ENCODE data around the gene GALT.
A peak's percentile ranks its signal among the peaks of the same experiment; 100 is the strongest.
"Not testable (repeated sequence)": the region's sequence is repeated elsewhere in the genome, so short reads cannot be mapped to it uniquely, and the experiment has no call there.

Gene GALT

GRCh38 chr9:34635556-34635955 is 10.9 kb upstream of the GALT start:
- H2AFZ ChIP-seq, result no peak overlapping the region
- H3K9ac ChIP-seq, result no peak overlapping the region
- no peaks in the 10 kb centered on the region for H3K79me2 ChIP-seq
- H3K4me1 ChIP-seq, result peaks cover 5% of the 10 kb centered on the region
- H3K36me3 ChIP-seq (ENCODE audit: control insufficient read depth, insufficient read depth, low read length), result no peaks in the 10 kb centered on the region
- H3K27me3 ChIP-seq (ENCODE audit: control insufficient read depth, insufficient read depth, low read length), result no peaks in the 10 kb centered on the region
- no peak overlapping the region for H3K4me3 ChIP-seq (ENCODE audit: low read depth, low read length)
- H3K27ac ChIP-seq, result no peak overlapping the region
- no peak overlapping the region for H3K4me2 ChIP-seq (ENCODE audit: low read length)
- TF ChIP-seq, protein P1, sequence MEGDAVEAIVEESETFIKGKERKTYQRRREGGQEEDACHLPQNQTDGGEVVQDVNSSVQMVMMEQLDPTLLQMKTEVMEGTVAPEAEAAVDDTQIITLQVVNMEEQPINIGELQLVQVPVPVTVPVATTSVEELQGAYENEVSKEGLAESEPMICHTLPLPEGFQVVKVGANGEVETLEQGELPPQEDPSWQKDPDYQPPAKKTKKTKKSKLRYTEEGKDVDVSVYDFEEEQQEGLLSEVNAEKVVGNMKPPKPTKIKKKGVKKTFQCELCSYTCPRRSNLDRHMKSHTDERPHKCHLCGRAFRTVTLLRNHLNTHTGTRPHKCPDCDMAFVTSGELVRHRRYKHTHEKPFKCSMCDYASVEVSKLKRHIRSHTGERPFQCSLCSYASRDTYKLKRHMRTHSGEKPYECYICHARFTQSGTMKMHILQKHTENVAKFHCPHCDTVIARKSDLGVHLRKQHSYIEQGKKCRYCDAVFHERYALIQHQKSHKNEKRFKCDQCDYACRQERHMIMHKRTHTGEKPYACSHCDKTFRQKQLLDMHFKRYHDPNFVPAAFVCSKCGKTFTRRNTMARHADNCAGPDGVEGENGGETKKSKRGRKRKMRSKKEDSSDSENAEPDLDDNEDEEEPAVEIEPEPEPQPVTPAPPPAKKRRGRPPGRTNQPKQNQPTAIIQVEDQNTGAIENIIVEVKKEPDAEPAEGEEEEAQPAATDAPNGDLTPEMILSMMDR (IDR thresholded peaks at IDR 0.05), result no peak
- no peaks in the 10 kb centered on the region for H3K9me3 ChIP-seq (ENCODE audit: control insufficient read depth, low read length)

DNA sequence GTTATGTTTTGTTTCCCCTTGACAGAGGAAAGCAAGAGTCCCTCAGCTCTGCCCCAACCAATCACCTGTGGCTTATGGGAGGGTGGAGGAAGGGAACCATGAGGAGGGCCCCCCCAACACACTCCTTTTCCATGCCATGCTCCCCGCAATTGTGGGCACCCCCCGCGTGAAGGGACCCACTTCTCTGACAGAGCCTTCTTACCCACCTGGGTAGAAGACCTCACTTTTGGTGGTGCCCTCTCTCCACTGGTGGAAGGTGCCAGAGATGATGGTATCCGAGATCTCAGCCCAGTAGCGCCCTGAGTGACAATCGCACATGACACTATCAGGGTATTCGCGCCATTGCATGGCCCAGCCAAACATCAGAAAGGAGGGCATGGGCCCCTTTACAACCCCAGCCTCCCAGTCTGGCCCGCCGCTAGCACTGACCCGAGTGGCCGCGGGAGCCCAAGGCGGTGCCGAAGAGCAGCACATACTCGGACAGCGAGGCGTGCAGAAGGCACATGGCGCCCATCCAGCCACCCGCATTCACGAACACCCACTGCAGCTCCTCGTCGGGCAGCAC is 9.6 kb upstream of the GALT start:
- Histone ChIP-seq H2AFZ (peak overlapping the region; percentile 96), H3K27me3 (ENCODE audit: control insufficient read depth, insufficient read depth, low read length) (no peaks in the 10 kb centered on the region), H3K27ac (peak overlapping the region; percentile 78), H3K9ac (no peak overlapping the region), H3K4me3 (ENCODE audit: low read depth, low read length) (peak overlapping the region; percentile 71), H3K4me1 (peaks cover 5% of the 10 kb centered on the region), H3K4me2 (ENCODE audit: low read length) (peak overlapping the region; percentile 90), H3K36me3 (ENCODE audit: control insufficient read depth, insufficient read depth, low read length) (no peaks in the 10 kb centered on the region), H3K9me3 (ENCODE audit: control insufficient read depth, low read length) (no peaks in the 10 kb centered on the region), H3K79me2 (no peaks in the 10 kb centered on the region)
- TF ChIP-seq, protein P1 (IDR thresholded peaks at IDR 0.05), result no peak

GRCh38 chr9:34637356-34638137 is 8.9 kb upstream of the GALT start, which contains the start of gene SIGMAR1:
Gene SIGMAR1 (minus strand): TSS chr9:34637787. CDS start chr9:34637697, 90 bp downstream.
- Histone ChIP-seq H3K9me3 (ENCODE audit: control insufficient read depth, low read length) (no peaks in the 10 kb centered on the region), H3K4me1 (peaks cover 5% of the 10 kb centered on the region), H2AFZ (peak within 1 kb of the TSS; percentile 96), H3K4me2 (ENCODE audit: low read length) (peak within 1 kb of the TSS; percentile 90), H3K27me3 (ENCODE audit: control insufficient read depth, insufficient read depth, low read length) (no peaks in the 10 kb centered on the region), H3K36me3 (ENCODE audit: control insufficient read depth, insufficient read depth, low read length) (no peaks in the 10 kb centered on the region), H3K9ac (no peak within 1 kb of the TSS), H3K27ac (peak within 1 kb of the TSS; percentile 78), H3K79me2 (no peaks in the 10 kb centered on the region), H3K4me3 (ENCODE audit: low read depth, low read length) (peak within 1 kb of the TSS; percentile 71)
- TF ChIP-seq, protein P1 (IDR thresholded peaks at IDR 0.05), result no peak

- TF ChIP-seq, protein P1 (IDR thresholded peaks at IDR 0.05), result no peak
- peak overlapping the region; percentile 90 for H3K4me2 ChIP-seq (ENCODE audit: low read length)
- no peaks in the 10 kb centered on the region for H3K9me3 ChIP-seq (ENCODE audit: control insufficient read depth, low read length)
- H3K27me3 ChIP-seq (ENCODE audit: control insufficient read depth, insufficient read depth, low read length), result no peaks in the 10 kb centered on the region
- H3K4me1 ChIP-seq, result peaks cover 5% of the 10 kb centered on the region
- peak overlapping the region; percentile 78 for H3K27ac ChIP-seq
- no peaks in the 10 kb centered on the region for H3K79me2 ChIP-seq
- no peaks in the 10 kb centered on the region for H3K36me3 ChIP-seq (ENCODE audit: control insufficient read depth, insufficient read depth, low read length)
- H3K9ac ChIP-seq, result no peak overlapping the region
- H3K4me3 ChIP-seq (ENCODE audit: low read depth, low read length), result peak overlapping the region; percentile 71
- peak overlapping the region; percentile 96 for H2AFZ ChIP-seq
Observed at GRCh38 chr9:34638138-34638445, 8.4 kb upstream of the GALT start.

DNA sequence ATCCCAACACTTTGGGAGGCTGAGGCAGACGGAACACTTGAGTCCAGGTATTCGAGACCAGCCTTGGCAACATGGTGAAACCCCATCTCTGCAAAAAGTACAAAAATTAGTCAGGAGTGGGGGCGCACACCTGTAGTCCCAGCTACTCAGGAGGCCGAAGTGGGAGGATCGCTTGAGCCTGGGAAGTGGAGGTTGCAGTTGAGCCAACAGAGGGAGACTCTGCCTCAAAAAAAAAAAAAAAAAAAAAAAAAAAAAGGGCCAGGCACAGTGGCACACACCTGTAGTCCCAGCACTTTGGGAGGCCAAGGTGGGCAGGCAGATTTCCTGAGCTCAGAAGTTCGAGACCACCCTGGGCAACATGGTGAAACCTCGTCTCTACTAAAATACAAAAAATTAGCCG is 7.2 kb upstream of the GALT start:
- H3K9ac ChIP-seq; H3K36me3 ChIP-seq (ENCODE audit: control insufficient read depth, insufficient read depth, low read length); H2AFZ ChIP-seq; H3K27me3 ChIP-seq (ENCODE audit: control insufficient read depth, insufficient read depth, low read length); H3K27ac ChIP-seq; H3K4me3 ChIP-seq (ENCODE audit: low read depth, low read length); H3K4me2 ChIP-seq (ENCODE audit: low read length); H3K79me2 ChIP-seq; H3K9me3 ChIP-seq (ENCODE audit: control insufficient read depth, low read length); H3K4me1 ChIP-seq: not testable (repeated sequence)

Data from parathyroid adenoma (tissue), 2 donors.